GM18499 (cell line): Measurements from ENCODE around the gene HYAL4.
"Not testable (repeated sequence)": the region's sequence is repeated elsewhere in the genome, so short reads cannot be mapped to it uniquely, and the experiment has no call there.

Experiments used
- ATAC-seq: cut with Tn5 transposase; IDR thresholded peaks from one replicate; pipeline ENCODE4 v1.9.1; 2021; ENCODE audit warnings: moderate number of reproducible peaks; ENCODE audit not compliant: insufficient read depth, unreplicated experiment

HYAL4 gene

GRCh38 chr7:123844712-123845219, at the start of gene HYAL4:
Gene HYAL4 (plus strand): TSS chr7:123845169. CDS start chr7:123868274, 23,105 bp downstream.
- no peak for ATAC-seq

GRCh38 chr7:123795917-123796316, 49.1 kb upstream of the HYAL4 start:
- ATAC-seq = no peak

GRCh38 chr7:123796568-123796967, 48.4 kb upstream of the HYAL4 start:
- ATAC-seq = no peak

- no peak for ATAC-seq
Observed at GRCh38 chr7:123797673-123798531, 47.1 kb upstream of the HYAL4 start.

GRCh38 chr7:123798532-123799188, 46.3 kb upstream of the HYAL4 start:
- ATAC-seq = no peak

- no peak for ATAC-seq
Observed at GRCh38 chr7:123802249-123802648, 42.7 kb upstream of the HYAL4 start.

- ATAC-seq = no peak
Observed at GRCh38 chr7:123805287-123805686, 39.7 kb upstream of the HYAL4 start.

GRCh38 chr7:123809471-123809870, 35.5 kb upstream of the HYAL4 start:
- no peak for ATAC-seq

- no peak for ATAC-seq
Observed at GRCh38 chr7:123811056-123811455, 33.9 kb upstream of the HYAL4 start.

GRCh38 chr7:123816916-123817315, 28.1 kb upstream of the HYAL4 start:
- ATAC-seq = no peak

- ATAC-seq = no peak
Observed at GRCh38 chr7:123819001-123819400, 26.0 kb upstream of the HYAL4 start.

- ATAC-seq = not testable (repeated sequence)
Observed at GRCh38 chr7:123819795-123820194, 25.2 kb upstream of the HYAL4 start.

- no peak for ATAC-seq
Observed at GRCh38 chr7:123820864-123821263, 24.1 kb upstream of the HYAL4 start.

GRCh38 chr7:123821320-123821719, 23.6 kb upstream of the HYAL4 start:
- no peak for ATAC-seq

GRCh38 chr7:123823898-123824753, 20.8 kb upstream of the HYAL4 start:
- peak; percentile 86 for ATAC-seq

- peak; percentile 7 for ATAC-seq
Observed at GRCh38 chr7:123824754-123825067, 20.3 kb upstream of the HYAL4 start.

GRCh38 chr7:123828805-123829204, 16.2 kb upstream of the HYAL4 start:
- no peak for ATAC-seq

- ATAC-seq = no peak
Observed at GRCh38 chr7:123836656-123837055, 8.3 kb upstream of the HYAL4 start.

- ATAC-seq = not testable (repeated sequence)
Observed at GRCh38 chr7:123839106-123839505, 5.9 kb upstream of the HYAL4 start.

GRCh38 chr7:123844142-123844541, 827 bp upstream of the HYAL4 start:
- ATAC-seq = not testable (repeated sequence)

GRCh38 chr7:123845823-123846216, 851 bp downstream of the HYAL4 start:
- no peak for ATAC-seq
